H1 (cell line): Measurements from ENCODE around the gene NXPE1. TPM values are rescaled to one million over a fixed set of nuclear protein-coding genes. Genes with fewer than 3 reads are reported as not detected.

Source experiments
- CTCF ChIA-PET: fragments of 300-600 bp; sonication (Branson Sonifier 250); formaldehyde crosslinking; loops from one replicate; lab custom pipeline; 2021; ENCODE audit not compliant: partially characterized antibody; lab: Charles Lee
- POLR2A ChIA-PET: fragments of 300-600 bp; sonication (Branson Sonifier 250); formaldehyde crosslinking; loops from one replicate; lab custom pipeline; 2021; ENCODE audit warnings: inconsistent platforms; ENCODE audit not compliant: partially characterized antibody; lab: Charles Lee
- DNase-seq, 2 experiments: peaks; one replicate each; pipeline versions ENCODE4 v3.0.0 to v3.0.0-alpha.2; 2010 to 2022; ENCODE audit warnings: low spot score in 2 of 2, low read depth in 1 of 2, mixed read lengths in 1 of 2
- FAIRE-seq: peaks from 2 replicates; lab custom pipeline; 2011; peaks lifted over from hg19 to GRCh38; lab: Jason Lieb, UNC
- H2AFZ ChIP-seq: 2 replicates; pipeline ENCODE4 v1.8.1; 2012; ENCODE audit warnings: low read length, inconsistent platforms
- H2AK5ac ChIP-seq: 2 replicates; pipeline ENCODE4 v1.6.1; 2013; ENCODE audit warnings: low read depth, low read length
- H2BK120ac ChIP-seq: replicated peaks from 2 replicates; pipeline ENCODE3; 2013; ENCODE audit warnings: low read depth, low read length, inconsistent platforms
- H2BK12ac ChIP-seq: 2 replicates; pipeline ENCODE4 v1.6.1; 2013; ENCODE audit warnings: low read depth, low read length
- H2BK15ac ChIP-seq: 2 replicates; pipeline ENCODE4 v1.6.1; 2013; ENCODE audit warnings: low read length
- H2BK20ac ChIP-seq: 2 replicates; pipeline ENCODE4 v1.6.1; 2013; ENCODE audit warnings: low read length
- H2BK5ac ChIP-seq: 2 replicates; pipeline ENCODE4 v1.6.1; 2013; ENCODE audit warnings: low read depth, low read length
- H3K14ac ChIP-seq: 2 replicates; pipeline ENCODE4 v1.6.1; 2013; ENCODE audit warnings: inconsistent platforms; ENCODE audit not compliant: insufficient read length
- H3K18ac ChIP-seq: 2 replicates; pipeline ENCODE4 v1.6.1; 2013; ENCODE audit warnings: low read length; ENCODE audit errors: extremely low read depth
- H3K23ac ChIP-seq: 2 replicates; pipeline ENCODE4 v1.6.1; 2013; ENCODE audit warnings: inconsistent platforms; ENCODE audit not compliant: insufficient read length
- H3K23me2 ChIP-seq: 2 replicates; pipeline ENCODE4 v1.6.1; 2013; ENCODE audit warnings: low read depth, low read length
- H3K27ac ChIP-seq: 2 replicates; pipeline ENCODE4 v1.6.1; 2011; ENCODE audit warnings: low read depth, low read length, inconsistent platforms
- H3K27me3 ChIP-seq, 4 experiments: replicated peaks in 1 of 4; 1 replicate in 1 of 4; 2 replicates in 3 of 4; pipeline versions ENCODE4 v1.6.1 to v1.8.1; 2011 to 2013; ENCODE audit warnings: low read length in 3 of 4, mild to moderate bottlenecking in 3 of 4, inconsistent platforms in 2 of 4, mixed read lengths in 2 of 4, moderate library complexity in 1 of 4; ENCODE audit not compliant: control insufficient read depth in 3 of 4, insufficient read depth in 3 of 4; ENCODE audit errors: extremely low read depth in 1 of 4
- H3K36me3 ChIP-seq, 4 experiments: 2 replicates each; pipeline versions ENCODE4 v1.6.1 to v1.8.1; 2011 to 2013; ENCODE audit warnings: mild to moderate bottlenecking in 4 of 4, low read length in 3 of 4, moderate library complexity in 2 of 4, control low read depth in 1 of 4, inconsistent platforms in 1 of 4; ENCODE audit not compliant: insufficient read depth in 4 of 4, control insufficient read depth in 2 of 4
- H3K4ac ChIP-seq: replicated peaks from 2 replicates; pipeline ENCODE3; 2013; ENCODE audit warnings: low read length, low read depth, mixed read lengths, inconsistent platforms; ENCODE audit not compliant: insufficient read length
- H3K4me1 ChIP-seq, 4 experiments: replicated peaks in 1 of 4; 1 replicate in 1 of 4; 2 replicates in 3 of 4; pipeline versions ENCODE4 v1.6.1 to v1.8.1; 2011 to 2013; ENCODE audit warnings: low read length in 3 of 4, inconsistent platforms in 2 of 4, mixed read lengths in 1 of 4; ENCODE audit not compliant: insufficient read depth in 4 of 4, control insufficient read depth in 3 of 4
- H3K4me2 ChIP-seq, 2 experiments: 2 replicates each; pipeline versions ENCODE4 v1.6.1 to v1.8.1; 2011 to 2013; ENCODE audit warnings: low read depth in 2 of 2, low read length in 2 of 2, control low read depth in 1 of 2, inconsistent platforms in 1 of 2, mild to moderate bottlenecking in 1 of 2; ENCODE audit not compliant: insufficient read depth in 1 of 2
- H3K4me3 ChIP-seq, 4 experiments: fragments of 200-600, 300-600 bp in 1 of 4; sonication (generic), shearing (Covaris generic), sonication (Bioruptor Twin) in 1 of 4; 2 replicates each; pipeline versions ENCODE4 v1.5.1 to v1.8.1; 2011 to 2016; ENCODE audit warnings: low read length in 4 of 4, low read depth in 3 of 4, control low read depth in 2 of 4, inconsistent platforms in 2 of 4, mild to moderate bottlenecking in 2 of 4, mixed read lengths in 1 of 4, moderate library complexity in 1 of 4; ENCODE audit not compliant: insufficient read depth in 2 of 4; ENCODE audit errors: extremely low read depth in 1 of 4
- H3K56ac ChIP-seq: replicated peaks from 2 replicates; pipeline ENCODE3; 2013; ENCODE audit warnings: low read depth, mild to moderate bottlenecking, mixed read lengths, low read length, inconsistent platforms; ENCODE audit not compliant: insufficient read length
- H3K79me1 ChIP-seq: 2 replicates; pipeline ENCODE4 v1.6.1; 2013; ENCODE audit warnings: low read depth, low read length, control low read depth
- H3K79me2 ChIP-seq, 2 experiments: 2 replicates each; pipeline versions ENCODE4 v1.6.1 to v1.8.1; 2012 to 2013; ENCODE audit warnings: low read length in 2 of 2, mild to moderate bottlenecking in 2 of 2, inconsistent platforms in 1 of 2; ENCODE audit not compliant: insufficient read depth in 2 of 2, control insufficient read depth in 1 of 2
- H3K9ac ChIP-seq, 4 experiments: replicated peaks in 1 of 4; 1 replicate in 1 of 4; 2 replicates in 3 of 4; pipeline versions ENCODE4 v1.6.1 to v1.8.1; 2011 to 2013; ENCODE audit warnings: low read depth in 3 of 4, low read length in 3 of 4, control low read depth in 2 of 4, mild to moderate bottlenecking in 2 of 4, moderate library complexity in 2 of 4, inconsistent platforms in 1 of 4; ENCODE audit errors: extremely low read depth in 1 of 4
- H3K9me3 ChIP-seq, 2 experiments: 2 replicates each; pipeline versions ENCODE4 v1.6.1 to v1.8.1; 2012 to 2013; ENCODE audit warnings: mild to moderate bottlenecking in 2 of 2, moderate library complexity in 2 of 2, control low read depth in 1 of 2, inconsistent platforms in 1 of 2, low read depth in 1 of 2, low read length in 1 of 2, mixed read lengths in 1 of 2; ENCODE audit not compliant: insufficient read depth in 2 of 2
- H4K20me1 ChIP-seq, 2 experiments: replicated peaks in 1 of 2; 2 replicates each; pipeline versions ENCODE3 to v1.8.1; 2011 to 2013; ENCODE audit warnings: inconsistent platforms in 2 of 2, low read length in 2 of 2, mild to moderate bottlenecking in 1 of 2; ENCODE audit not compliant: insufficient read depth in 2 of 2, control insufficient read depth in 1 of 2
- H4K5ac ChIP-seq: 2 replicates; pipeline ENCODE4 v1.6.1; 2013; ENCODE audit warnings: low read length, low read depth, mixed read lengths, inconsistent platforms; ENCODE audit not compliant: insufficient read length
- H4K8ac ChIP-seq: 2 replicates; pipeline ENCODE4 v1.8.0; 2013; ENCODE audit warnings: mild to moderate bottlenecking, moderate library complexity, low read length, inconsistent platforms; ENCODE audit not compliant: insufficient read depth; ENCODE audit errors: extremely low read depth
- H4K91ac ChIP-seq: replicated peaks from 2 replicates; pipeline ENCODE3; 2013; ENCODE audit warnings: low read length, mixed read lengths, inconsistent platforms; ENCODE audit not compliant: insufficient read length
- TBP ChIP-seq: IDR thresholded peaks from 2 replicates; pipeline ENCODE4 v1.6.1; 2011; ENCODE audit warnings: low read depth, low read length, improper control_type of control experiment
- WGBS, 2 experiments: shearing (Covaris generic) in 1 of 2; methylation state at CpG; one replicate each; pipeline versions ENCODE4 v1.1.6 to v1.1.7; 2013 to 2015; ENCODE audit warnings: low lambda C conversion rate in 2 of 2, mixed read lengths in 2 of 2, inconsistent platforms in 1 of 2, low coverage in 1 of 2, missing lambda C conversion rate in 1 of 2; ENCODE audit not compliant: insufficient replicate concordance in 2 of 2, insufficient coverage in 1 of 2, insufficient read length in 1 of 2; ENCODE audit errors: extremely low coverage in 1 of 2, missing lambda C conversion rate in 1 of 2; 5-methylcytosine and 5-hydroxymethylcytosine counted together
- polyA plus RNA-seq, 7 experiments: library from polyadenylated mRNA; depleted of rRNA in 3 of 7; stranded (reverse) in 5 of 7; unstranded in 2 of 7; fragments of >200 nt in 5 of 7; fragments of 200-250 nt in 2 of 7; gene quantifications; 1 replicate in 5 of 7; 2 replicates in 1 of 7; 4 replicates in 1 of 7; pipeline versions ENCODE4 v1.2.1 to v1.2.3, GENCODE V29; 2011 to 2013; ENCODE audit warnings: missing spikeins in 2 of 7, mixed read lengths in 2 of 7
- total RNA-seq: library from RNA; stranded (reverse); fragmentation: NEBNext Ultra II Directional; extraction: Animal tissue kit (Norgen Biotek cat#: 25700); gene quantifications from 2 replicates; pipeline ENCODE4 v1.2.1, GENCODE V29; 2021

Gene NXPE1
- total and polyA plus RNA-seq, 2 of the 8 experiments (the other 6 are each of a cell fraction or from before 2014, with no cell fraction given) = not detected

- no peaks in the 10 kb centered on the region for H4K20me1 ChIP-seq
- H2BK12ac ChIP-seq = peak overlapping the region; percentile 0; the same call in 1 of the 2 replicates
- H3K4me3 ChIP-seq = peak overlapping the region in 2 of 4 experiments; percentile 30 to 51; a peak in 2 of 8 replicates
- H2BK120ac ChIP-seq = peak overlapping the region; percentile 1
- no peak overlapping the region for H3K23ac ChIP-seq
- ChIA-PET POLR2A (interaction anchor here (0.9 kb wide), 1 partner anchor 39 kb away, joined by 3 read pairs; the partner anchor contains the start of gene REXO2), CTCF (no interaction called here)
- H3K4ac ChIP-seq = no peak overlapping the region
- H2BK15ac ChIP-seq = no peak overlapping the region
- H3K4me1 ChIP-seq = peaks cover 8 to 28% (median 19%) of the 10 kb centered on the region in 4 experiments
- H3K18ac ChIP-seq = no peak overlapping the region; the same call in 1 of the 2 replicates
- H3K27me3 ChIP-seq = no peaks in the 10 kb centered on the region
- no peak overlapping the region for H4K5ac ChIP-seq
- no peaks in the 10 kb centered on the region for H3K79me1 ChIP-seq
- H3K23me2 ChIP-seq = 0 out of 2 replicates have a peak, but pooled peaks cover 1% of the 10 kb centered on the region
- no peak overlapping the region for H3K9ac ChIP-seq
- H3K36me3 ChIP-seq = no peaks in the 10 kb centered on the region
- H3K56ac ChIP-seq = no peak overlapping the region
- no peak overlapping the region for H2AK5ac ChIP-seq
- H3K4me2 ChIP-seq = peak overlapping the region; percentile 44 to 65
- no peaks in the 10 kb centered on the region for H3K79me2 ChIP-seq
- DNase-seq (no peak), FAIRE-seq (peak; percentile 48)
- H3K27ac ChIP-seq = no peak overlapping the region; the same call in 1 of the 2 replicates
- 0 out of 2 replicates have a peak overlapping the region, but pooled peaks have one; percentile 24 for H2BK20ac ChIP-seq
- H2AFZ ChIP-seq = no peak overlapping the region
- H4K91ac ChIP-seq = peak overlapping the region; percentile 77
- WGBS, 2 experiments = 0% methylated on average over 2 of the region's 2 CpGs; no CpG with 5 or more reads in 1 of the 2 experiments
- peaks cover 0 to 4% of the 10 kb centered on the region in 2 experiments; a peak in 1 of 4 replicates for H3K9me3 ChIP-seq
- H2BK5ac ChIP-seq = peak overlapping the region; percentile 10; the same call in 1 of the 2 replicates
- no peak overlapping the region for H3K14ac ChIP-seq
- H4K8ac ChIP-seq = no peak overlapping the region
- TF ChIP-seq TBP = no peak
Observed at GRCh38 chr11:114478001-114478410, 81.7 kb downstream of the NXPE1 start.
